HG02840 (cell line): ENCODE measurements around the gene NELFB.

Experiments
- ATAC-seq: cut with Tn5 transposase; IDR thresholded peaks from one replicate; pipeline ENCODE4 v1.9.1; 2021; ENCODE audit warnings: mild to moderate bottlenecking, moderate library complexity, moderate number of reproducible peaks; ENCODE audit not compliant: unreplicated experiment, low FRiP score

Gene NELFB

GRCh38 chr9:137300567-137301080 is 45.5 kb downstream of the NELFB start:
- ATAC-seq = no peak

- peak; percentile 18 for ATAC-seq
Observed at GRCh38 chr9:137301081-137301947, 46.2 kb downstream of the NELFB start.

GRCh38 chr9:137302118-137302448 is 47.0 kb downstream of the NELFB start, which contains the start of gene NRARP:
NRARP (minus strand) TSS chr9:137302271; CDS start chr9:137301928, 343 bp downstream.
- ATAC-seq = peak; percentile 63

GRCh38 chr9:137302449-137303150 is 47.5 kb downstream of the NELFB start:
- ATAC-seq = peak; percentile 37

- ATAC-seq = no peak
Observed at GRCh38 chr9:137303151-137303892, 48.2 kb downstream of the NELFB start.

- no peak for ATAC-seq
Observed at GRCh38 chr9:137303893-137304382, 48.8 kb downstream of the NELFB start.

- ATAC-seq = no peak
Observed at GRCh38 chr9:137304383-137305059, 49.4 kb downstream of the NELFB start.

GRCh38 chr9:137305060-137305797 is 50.1 kb downstream of the NELFB start:
- ATAC-seq = no peak

GRCh38 chr9:137305798-137306065 is 50.6 kb downstream of the NELFB start:
- no peak for ATAC-seq

GRCh38 chr9:137306066-137306849 is 51.1 kb downstream of the NELFB start:
- no peak for ATAC-seq

GRCh38 chr9:137306850-137307254 is 51.7 kb downstream of the NELFB start:
- no peak for ATAC-seq

- no peak for ATAC-seq
Observed at GRCh38 chr9:137307255-137308056, 52.3 kb downstream of the NELFB start.

- ATAC-seq = no peak
Observed at GRCh38 chr9:137308057-137308619, 53.0 kb downstream of the NELFB start.

GRCh38 chr9:137309368-137310188 is 54.5 kb downstream of the NELFB start:
- ATAC-seq = no peak

- no peak for ATAC-seq
Observed at GRCh38 chr9:137310189-137311052, 55.3 kb downstream of the NELFB start.
